ENCODE data around the gene KDM5A.
"Not testable (repeated sequence)": the region's sequence is repeated elsewhere in the genome, so short reads cannot be mapped to it uniquely, and the experiment has no call there.

The KDM5A gene

GRCh38 chr12:389142-390096 lies at the start of gene KDM5A:
Gene KDM5A (minus strand): TSS chr12:389320. CDS start chr12:389091, 229 bp downstream.
- DNase-seq: no peak

GRCh38 chr12:435737-436136 lies 46.6 kb upstream of the KDM5A start:
- DNase-seq: not testable (repeated sequence)

- DNase-seq: no peak
Observed at GRCh38 chr12:422526-422925, 33.4 kb upstream of the KDM5A start.

- DNase-seq: no peak
Observed at GRCh38 chr12:418432-418831, 29.3 kb upstream of the KDM5A start.

- no peak for DNase-seq
Observed at GRCh38 chr12:414859-415258, 25.7 kb upstream of the KDM5A start.

- no peak for DNase-seq
Observed at GRCh38 chr12:402029-402389, 12.9 kb upstream of the KDM5A start.

- no peak for DNase-seq
Observed at GRCh38 chr12:401235-402028, 12.3 kb upstream of the KDM5A start, which contains the start of gene CCDC77. Gene CCDC77 (plus strand): TSS chr12:401644. CDS start chr12:409384, 7,740 bp downstream.

GRCh38 chr12:400828-401227 lies 11.7 kb upstream of the KDM5A start:
- no peak for DNase-seq

- DNase-seq: no peak
Observed at GRCh38 chr12:388541-389141, 479 bp downstream of the KDM5A start.

- DNase-seq: no peak
Observed at GRCh38 chr12:388012-388411, 1.1 kb downstream of the KDM5A start.

- DNase-seq: no peak
Observed at GRCh38 chr12:386651-387050, 2.5 kb downstream of the KDM5A start.

- DNase-seq: not testable (repeated sequence)
Observed at GRCh38 chr12:370739-371485, 18.2 kb downstream of the KDM5A start.

GRCh38 chr12:367972-368371 lies 21.1 kb downstream of the KDM5A start:
- DNase-seq: no peak

- no peak for DNase-seq
Observed at GRCh38 chr12:366820-367219, 22.3 kb downstream of the KDM5A start.

- DNase-seq: no peak
Observed at GRCh38 chr12:359091-359490, 30.0 kb downstream of the KDM5A start.

- no peak for DNase-seq
Observed at GRCh38 chr12:356276-356988, 32.7 kb downstream of the KDM5A start.

- not testable (repeated sequence) for DNase-seq
Observed at GRCh38 chr12:351197-351596, 37.9 kb downstream of the KDM5A start.

- not testable (repeated sequence) for DNase-seq
Observed at GRCh38 chr12:349625-350024, 39.5 kb downstream of the KDM5A start.

- DNase-seq: not testable (repeated sequence)
Observed at GRCh38 chr12:343036-343435, 46.1 kb downstream of the KDM5A start.

- DNase-seq: no peak
Observed at GRCh38 chr12:337039-337438, 52.1 kb downstream of the KDM5A start.

- DNase-seq: no peak
Observed at GRCh38 chr12:334125-334524, 55.0 kb downstream of the KDM5A start.
